NCI-H524 treated with DMSO at 0.1 percent for 48 hours (cell line): Measurements from ENCODE around the gene GLIPR2.
"Not testable (repeated sequence)": the region's sequence is repeated elsewhere in the genome, so short reads cannot be mapped to it uniquely, and the experiment has no call there.

Experiments
- DNase-seq: peaks from one replicate; lab custom pipeline; 2025; lab: John Stamatoyannopoulos, UW

The GLIPR2 gene

DNA sequence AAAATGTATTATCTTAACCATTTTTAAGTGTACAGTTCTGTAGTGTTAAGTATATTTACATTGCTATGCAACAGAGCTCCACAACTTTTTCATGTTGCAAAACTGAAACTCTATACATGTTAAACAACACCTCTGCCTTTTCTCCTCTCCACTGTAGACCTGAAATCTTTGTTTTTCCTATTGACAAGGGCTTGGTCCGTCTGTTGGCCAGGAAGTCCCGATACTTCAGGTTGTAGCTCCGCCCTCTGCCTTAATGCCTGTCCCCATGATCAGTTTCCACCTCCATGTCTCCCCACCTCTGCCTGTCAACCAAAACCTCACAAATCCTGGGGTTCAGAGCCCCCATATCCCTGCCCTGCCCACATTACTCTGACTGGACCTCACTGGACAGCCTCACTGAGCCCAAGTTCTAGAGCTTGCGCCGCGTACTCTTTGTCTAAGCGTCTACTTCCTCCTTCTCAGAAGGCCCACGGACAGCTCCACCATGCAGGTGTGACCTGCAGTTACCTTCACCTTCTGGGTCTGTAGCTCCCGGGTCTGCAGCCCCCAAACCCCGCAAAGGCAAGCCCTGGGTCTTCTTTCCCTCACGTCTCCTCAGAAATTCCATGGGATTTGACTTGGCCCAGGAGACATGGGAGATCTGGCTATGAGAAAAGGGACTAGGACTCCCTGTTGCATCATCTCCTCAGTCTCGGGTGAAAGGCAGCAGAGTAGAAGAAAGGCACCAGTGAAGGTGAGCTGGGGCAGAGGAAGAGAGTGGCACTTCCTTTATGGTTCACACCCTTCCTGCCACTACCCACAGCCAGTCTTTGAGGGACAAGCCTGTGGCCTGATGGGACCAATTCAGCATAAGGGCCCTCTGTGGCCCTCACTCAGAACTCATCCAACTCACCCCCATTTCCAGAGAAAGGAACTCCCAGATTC lies 8.0 kb downstream of the GLIPR2 start:
- DNase-seq: no peak

GRCh38 chr9:36145970-36146369 lies 9.4 kb downstream of the GLIPR2 start:
- no peak for DNase-seq

GRCh38 chr9:36146651-36147050 lies 10.1 kb downstream of the GLIPR2 start:
- no peak for DNase-seq

GRCh38 chr9:36147441-36148175 lies 11.1 kb downstream of the GLIPR2 start:
- no peak for DNase-seq

DNA sequence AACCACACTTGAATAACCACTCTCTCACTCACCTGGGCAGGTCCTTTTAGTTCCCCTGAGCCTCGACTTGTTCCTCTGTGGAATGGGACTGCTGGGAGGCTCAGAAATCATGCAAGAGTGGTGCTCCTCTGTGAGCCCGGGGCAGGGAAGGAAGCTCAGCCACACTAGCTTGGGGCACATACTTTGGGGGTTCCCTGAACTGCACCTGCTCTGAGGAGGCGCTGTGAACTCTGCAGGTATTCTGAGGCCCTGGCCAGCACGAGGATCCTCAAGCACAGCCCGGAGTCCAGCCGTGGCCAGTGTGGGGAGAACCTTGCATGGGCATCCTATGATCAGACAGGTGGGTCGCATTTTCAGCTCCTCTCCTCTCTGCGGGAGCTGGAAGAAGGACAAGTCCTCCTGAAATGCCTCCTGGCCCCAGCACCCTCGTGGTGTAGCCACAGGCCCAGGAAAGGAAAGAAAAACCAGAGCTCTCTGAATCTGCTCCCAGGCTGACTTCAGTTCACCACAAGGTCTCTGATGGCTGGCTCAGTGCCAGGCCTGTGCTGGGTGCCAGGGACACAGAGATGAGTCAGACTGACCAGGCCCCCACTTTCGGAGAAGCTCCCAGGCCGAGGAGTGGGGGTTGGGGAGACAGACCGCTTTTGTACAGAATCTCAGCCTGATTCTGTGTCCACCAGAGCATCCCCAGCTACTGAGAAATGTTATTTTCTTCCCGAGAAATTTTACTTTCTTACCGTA lies 11.9 kb downstream of the GLIPR2 start:
- no peak for DNase-seq

DNA sequence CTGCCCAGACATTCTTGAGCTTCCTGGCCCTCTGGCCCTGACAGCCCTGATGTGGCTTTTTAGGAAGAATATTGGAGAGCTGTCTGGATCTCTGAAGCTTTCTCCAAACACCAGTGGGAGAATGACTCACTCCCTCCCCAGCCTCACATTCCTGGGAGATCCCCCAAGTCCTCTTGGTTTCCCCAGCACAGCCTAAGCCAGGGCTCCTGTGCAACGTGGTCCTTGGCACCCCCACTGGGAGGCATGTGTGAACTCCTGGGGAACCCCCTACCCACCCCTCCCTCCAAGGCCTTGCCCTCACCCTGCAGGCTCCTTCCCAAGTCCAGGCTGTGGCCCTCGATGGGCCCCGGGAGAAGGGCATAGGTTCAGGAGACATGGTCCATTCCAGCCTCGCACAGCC lies 12.7 kb downstream of the GLIPR2 start:
- no peak for DNase-seq

GRCh38 chr9:36150574-36151315 lies 14.2 kb downstream of the GLIPR2 start:
- no peak for DNase-seq

DNA sequence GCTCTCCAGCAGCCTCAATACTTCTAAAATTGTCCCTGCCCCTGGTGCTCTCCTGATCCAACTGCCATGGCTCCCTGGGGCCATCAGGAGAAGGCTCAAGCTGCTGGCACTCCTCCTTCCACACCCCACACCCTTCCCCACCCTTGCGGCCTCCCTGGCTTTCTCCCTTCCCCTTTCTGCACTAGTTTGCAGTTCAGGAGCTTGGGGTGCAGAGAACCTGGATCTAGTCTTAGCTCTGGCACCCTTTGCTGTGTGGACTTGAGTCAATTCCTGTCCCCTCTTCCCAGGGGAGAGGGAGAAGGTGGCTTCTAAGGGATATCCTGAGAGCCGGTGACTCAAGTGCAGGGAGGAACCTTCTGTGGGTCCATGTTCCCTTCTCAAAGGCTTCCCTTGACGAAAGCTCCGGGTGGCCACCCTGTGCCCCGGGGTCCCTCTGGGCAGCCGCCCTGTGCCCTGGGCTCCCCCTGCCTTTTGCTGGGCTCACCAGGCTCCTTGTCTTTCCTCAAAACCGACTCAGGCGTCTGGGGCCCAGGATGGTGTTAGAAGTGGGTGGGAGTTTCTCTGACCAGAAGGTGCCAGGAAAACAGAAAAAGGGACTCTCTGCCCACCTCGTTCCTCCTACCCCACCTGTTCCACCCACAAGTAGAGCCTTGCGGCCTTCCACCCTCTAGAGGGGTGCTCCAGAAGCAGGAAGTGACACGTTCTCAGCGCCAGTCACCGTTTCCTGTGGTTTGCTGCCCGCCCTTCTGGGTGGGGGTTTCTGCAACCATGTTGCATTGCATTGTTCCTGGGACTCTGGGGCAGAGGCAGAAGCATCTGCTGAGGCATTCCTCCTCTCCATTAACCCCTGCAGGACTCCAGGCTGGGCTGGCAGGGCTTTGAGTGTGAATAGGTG lies 15.0 kb downstream of the GLIPR2 start:
- DNase-seq: no peak

DNA sequence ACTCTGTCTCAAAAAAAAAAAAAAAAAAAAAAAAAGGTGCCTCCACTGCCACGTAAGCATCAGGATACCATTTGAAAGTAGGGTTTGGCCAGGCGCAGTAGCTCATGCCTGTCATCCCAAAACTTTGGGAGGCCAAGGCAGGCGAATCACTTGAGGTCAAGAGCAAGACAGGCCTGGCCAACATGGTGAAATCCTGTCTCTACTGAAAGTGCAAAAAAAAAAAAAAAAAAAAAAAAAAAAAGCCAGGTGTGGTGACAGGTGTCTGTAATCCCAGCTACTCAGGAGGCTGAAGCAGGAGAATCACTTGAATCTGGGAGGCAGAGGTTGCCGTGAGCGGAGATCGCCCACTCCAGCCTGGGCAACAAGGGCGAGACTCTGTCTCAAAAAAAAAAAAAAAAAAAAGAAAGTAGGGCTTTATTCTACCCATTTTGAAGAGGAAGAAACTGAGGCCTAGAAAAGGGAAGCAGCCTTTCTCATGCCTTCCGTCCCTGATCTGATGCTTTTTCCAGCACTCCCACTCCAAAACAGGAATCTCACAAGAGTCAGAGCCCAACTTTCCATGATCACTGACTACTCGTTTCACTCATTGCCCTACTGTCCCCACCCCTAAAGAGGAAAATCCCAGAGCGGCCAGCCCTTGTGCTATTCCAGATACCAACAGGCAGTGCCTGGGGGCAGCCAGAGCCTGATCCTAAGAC lies 16.4 kb downstream of the GLIPR2 start:
- DNase-seq: no peak

- DNase-seq: no peak
These were observed 17.2 kb downstream of the GLIPR2 start for GRCh38 chr9:36153746-36154145.

GRCh38 chr9:36154331-36154952 lies 17.9 kb downstream of the GLIPR2 start:
- no peak for DNase-seq

DNA sequence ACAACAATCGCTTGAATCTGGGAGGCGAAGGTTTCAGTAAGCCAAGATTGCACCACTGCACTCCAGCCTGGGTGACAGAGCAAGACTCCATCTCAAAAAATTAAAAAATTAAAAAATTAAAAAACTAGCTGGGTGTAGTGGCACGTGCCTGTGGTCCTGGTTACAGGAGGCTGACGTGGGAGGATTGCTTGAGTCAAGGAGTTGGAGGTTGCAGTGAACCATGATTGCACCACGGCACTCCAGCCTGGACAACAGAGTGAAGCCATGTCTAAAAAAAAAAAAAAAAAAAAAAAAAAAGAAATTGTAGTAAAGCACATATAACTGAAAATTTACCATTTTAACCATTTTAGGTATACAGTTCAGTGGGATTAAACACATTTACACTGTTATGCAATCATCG lies 19.6 kb downstream of the GLIPR2 start:
- DNase-seq: no peak

DNA sequence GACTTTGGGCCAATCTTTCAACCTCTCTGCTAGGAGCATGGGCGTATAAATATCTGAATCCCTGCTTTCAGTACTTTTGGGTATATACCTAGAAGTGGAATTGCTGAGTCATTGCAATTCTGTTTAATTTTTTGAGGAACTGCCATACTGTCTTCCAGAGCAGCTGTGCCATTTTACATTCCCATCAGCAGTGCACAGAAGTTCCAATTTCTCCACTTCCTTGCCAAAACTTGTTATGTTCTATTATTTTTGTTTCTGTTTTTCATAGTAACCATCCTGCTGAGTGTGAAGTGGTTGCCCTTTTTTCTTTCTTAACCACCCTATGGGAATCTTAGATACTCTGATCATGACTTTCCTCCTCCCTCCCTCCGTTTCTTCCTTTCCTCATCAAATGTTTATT lies 21.6 kb downstream of the GLIPR2 start:
- no peak for DNase-seq

DNA sequence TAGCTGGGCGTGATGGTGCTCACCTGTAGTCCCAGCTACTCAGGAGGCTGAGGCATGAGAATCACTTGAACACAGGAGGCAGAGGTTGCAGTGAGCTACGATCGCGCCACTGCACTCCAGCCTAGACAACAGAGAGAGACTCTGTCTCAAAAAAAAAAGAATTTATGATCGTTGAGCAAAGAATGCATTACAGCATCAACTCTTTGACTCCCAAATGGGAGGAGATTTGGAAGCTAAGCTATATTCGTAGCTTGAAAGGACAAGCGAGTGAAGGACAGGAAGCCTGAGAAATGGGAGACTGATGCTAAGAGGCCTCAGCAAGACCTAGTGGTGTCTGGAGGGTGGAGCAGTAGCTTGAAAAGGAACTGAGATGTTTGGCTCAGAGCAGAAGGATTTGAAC lies 22.4 kb downstream of the GLIPR2 start:
- no peak for DNase-seq

GRCh38 chr9:36159509-36159908 lies 23.0 kb downstream of the GLIPR2 start:
- DNase-seq: not testable (repeated sequence)

GRCh38 chr9:36160126-36160525 lies 23.6 kb downstream of the GLIPR2 start:
- not testable (repeated sequence) for DNase-seq

- no peak for DNase-seq
These were observed 24.7 kb downstream of the GLIPR2 start for GRCh38 chr9:36161187-36161586.

DNA sequence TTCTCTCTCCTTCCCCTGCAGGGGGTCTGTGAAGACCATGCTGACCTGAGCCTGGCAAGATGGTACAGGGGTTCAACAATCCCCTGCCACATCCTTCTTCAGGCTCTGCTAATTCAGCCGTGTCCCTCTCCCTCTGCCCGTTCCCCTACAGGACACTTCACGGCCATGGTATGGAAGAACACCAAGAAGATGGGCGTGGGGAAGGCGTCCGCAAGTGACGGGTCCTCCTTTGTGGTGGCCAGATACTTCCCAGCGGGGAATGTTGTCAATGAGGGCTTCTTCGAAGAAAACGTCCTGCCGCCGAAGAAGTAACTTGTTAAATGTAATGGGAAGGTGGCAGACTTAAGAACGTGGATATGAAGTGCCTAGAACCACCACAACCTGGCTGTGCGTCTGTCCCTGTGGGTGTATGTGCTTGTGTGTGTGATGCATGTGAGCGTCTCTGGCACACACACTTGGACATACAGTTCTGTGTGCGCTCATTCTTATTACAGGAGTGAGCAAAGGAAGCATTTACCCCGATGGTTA lies 25.7 kb downstream of the GLIPR2 start:
- DNase-seq: no peak

- peak; percentile 70 for DNase-seq
These were observed 26.7 kb downstream of the GLIPR2 start for GRCh38 chr9:36163049-36163785.
